CD1c-positive myeloid dendritic cell (primary cell): ENCODE data around the gene CRIP1.
A peak's percentile ranks its signal among the peaks of the same experiment; 100 is the strongest.

Source experiments
- DNase-seq: peaks from one replicate; pipeline ENCODE4 v3.0.0-alpha.2; 2016; ENCODE audit errors: extremely low spot score

Gene CRIP1, protein sequence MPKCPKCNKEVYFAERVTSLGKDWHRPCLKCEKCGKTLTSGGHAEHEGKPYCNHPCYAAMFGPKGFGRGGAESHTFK

GRCh38 chr14:105486163-105486973 is at the start of gene CRIP1:
Gene CRIP1 (plus strand): TSS chr14:105486886. CDS start chr14:105487260, 374 bp downstream.
- DNase-seq = no peak

DNA sequence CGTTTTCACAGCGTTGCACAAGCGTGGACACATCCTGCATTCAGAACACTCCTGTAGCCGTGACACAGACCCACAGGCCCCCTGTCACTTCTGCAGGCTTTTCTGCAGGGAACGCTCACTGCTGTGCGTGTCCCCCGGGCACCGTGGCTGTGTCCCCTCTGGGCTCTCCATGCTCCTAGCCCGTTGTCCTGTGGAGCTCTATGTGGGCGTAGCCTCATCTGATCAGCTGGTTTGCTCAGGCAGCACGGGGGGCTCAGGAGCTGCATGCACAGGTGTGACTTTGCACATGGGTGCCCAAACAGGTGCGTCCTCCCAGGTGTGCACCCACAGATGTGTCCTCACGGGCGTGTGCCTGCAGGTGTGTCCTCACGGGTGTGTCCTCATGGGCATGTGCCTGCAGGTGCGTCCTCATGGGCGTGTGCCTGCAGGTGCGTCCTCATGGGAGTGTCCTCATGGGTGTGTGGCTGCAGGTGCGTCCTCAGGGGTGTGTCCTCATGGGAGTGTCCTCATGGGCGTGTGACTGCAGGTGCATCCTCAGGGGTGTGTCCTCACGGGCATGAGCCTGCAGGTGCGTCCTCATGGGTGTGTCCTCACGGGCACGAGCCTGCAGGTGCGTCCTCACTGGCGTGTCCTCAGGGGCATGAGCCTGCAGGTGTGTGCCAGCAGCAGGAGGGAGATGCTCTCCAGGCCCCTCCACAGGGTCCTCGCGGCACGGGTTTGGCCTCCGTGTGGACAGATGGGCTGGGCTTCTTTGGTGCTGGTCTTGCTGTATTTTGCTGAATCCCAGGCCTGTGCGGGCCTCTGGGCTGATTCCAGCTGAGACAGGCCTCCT is 49.6 kb upstream of the CRIP1 start:
- no peak for DNase-seq

GRCh38 chr14:105437723-105438500 is 48.8 kb upstream of the CRIP1 start:
- no peak for DNase-seq

DNA sequence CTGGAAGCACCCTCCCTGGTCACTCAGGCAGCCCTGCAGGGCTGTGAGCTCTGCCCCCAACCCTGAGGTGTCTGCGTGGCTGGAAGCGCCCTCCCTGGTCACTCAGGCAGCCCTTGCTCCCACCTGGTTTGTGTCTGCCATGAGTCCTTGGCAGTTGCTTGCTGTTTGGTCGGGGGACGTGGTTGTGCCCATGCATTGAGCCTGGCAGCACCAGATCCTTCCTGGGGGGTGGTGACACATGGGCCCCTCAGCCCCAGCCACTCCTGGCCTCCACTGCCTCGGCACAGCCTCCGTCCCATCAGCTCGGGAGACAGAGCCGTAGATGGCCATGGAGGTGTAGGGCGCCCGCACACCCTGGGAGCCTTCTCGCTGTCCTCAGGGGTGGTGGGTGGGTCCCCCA is 47.5 kb upstream of the CRIP1 start:
- DNase-seq = no peak

- no peak for DNase-seq
Observed at GRCh38 chr14:105439710-105440553, 46.8 kb upstream of the CRIP1 start.

- DNase-seq = no peak
Observed at GRCh38 chr14:105440554-105440900, 46.2 kb upstream of the CRIP1 start.

DNA sequence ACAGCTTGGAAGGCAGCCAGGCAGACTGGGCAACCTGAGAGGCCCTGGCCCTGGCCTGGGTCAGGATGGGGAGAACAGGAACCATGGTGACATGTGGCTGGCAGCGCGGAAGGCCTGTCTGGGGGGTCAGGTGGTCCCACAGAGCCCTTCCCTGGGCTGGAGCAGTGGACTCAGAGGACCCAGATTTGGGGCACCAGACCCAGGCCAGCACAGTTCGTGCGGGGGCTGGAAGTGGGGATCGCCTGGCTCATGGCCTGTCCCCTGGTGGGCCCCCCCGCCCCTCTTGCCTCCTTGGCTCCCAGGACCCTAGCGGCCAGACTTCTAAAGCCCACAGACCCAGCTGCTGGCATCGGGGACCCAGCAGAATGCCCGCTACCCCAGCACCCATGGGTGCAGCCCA is 45.7 kb upstream of the CRIP1 start:
- DNase-seq = no peak

GRCh38 chr14:105442125-105442524 is 44.6 kb upstream of the CRIP1 start:
- no peak for DNase-seq

DNA sequence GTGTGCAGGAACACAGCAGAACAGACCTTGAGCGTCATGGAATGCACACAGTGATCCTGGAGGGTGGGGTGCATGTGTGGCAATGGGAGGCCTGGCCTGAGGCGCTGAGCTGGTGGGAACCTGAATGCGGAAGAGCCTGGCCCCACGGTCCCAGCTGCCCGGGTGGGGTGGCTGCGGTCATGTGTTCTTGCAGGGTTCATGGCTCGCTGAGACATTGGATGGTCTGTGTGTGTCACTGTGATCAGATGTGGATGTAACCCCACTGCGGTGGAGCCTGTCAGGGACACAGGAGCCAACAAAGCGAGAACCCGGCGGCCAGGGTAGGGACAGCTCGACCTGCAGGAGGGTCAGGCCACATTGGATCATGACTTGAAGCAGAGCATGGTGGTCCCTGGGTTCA is 43.9 kb upstream of the CRIP1 start:
- DNase-seq = no peak

DNA sequence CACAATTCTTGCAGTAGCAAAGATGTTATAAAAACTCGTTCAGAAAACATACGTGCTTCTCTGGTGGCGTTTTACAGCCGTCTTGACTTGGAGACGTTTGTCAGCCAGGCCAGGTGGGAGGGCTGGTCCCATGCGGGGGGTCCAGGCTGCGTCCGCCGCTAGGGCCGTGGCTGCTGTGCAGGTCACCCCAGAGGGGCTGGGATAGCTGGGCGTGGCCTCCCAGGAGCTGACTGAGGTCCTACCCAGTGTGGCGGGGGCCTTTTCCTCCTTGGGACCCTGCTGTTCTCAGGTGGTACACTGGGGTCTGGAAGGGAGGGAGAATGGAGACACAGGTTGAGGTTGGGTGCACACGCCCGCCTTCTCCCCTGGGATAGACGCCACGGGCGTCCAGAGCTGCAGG is 41.8 kb upstream of the CRIP1 start:
- no peak for DNase-seq

- no peak for DNase-seq
Observed at GRCh38 chr14:105445290-105445689, 41.4 kb upstream of the CRIP1 start.

DNA sequence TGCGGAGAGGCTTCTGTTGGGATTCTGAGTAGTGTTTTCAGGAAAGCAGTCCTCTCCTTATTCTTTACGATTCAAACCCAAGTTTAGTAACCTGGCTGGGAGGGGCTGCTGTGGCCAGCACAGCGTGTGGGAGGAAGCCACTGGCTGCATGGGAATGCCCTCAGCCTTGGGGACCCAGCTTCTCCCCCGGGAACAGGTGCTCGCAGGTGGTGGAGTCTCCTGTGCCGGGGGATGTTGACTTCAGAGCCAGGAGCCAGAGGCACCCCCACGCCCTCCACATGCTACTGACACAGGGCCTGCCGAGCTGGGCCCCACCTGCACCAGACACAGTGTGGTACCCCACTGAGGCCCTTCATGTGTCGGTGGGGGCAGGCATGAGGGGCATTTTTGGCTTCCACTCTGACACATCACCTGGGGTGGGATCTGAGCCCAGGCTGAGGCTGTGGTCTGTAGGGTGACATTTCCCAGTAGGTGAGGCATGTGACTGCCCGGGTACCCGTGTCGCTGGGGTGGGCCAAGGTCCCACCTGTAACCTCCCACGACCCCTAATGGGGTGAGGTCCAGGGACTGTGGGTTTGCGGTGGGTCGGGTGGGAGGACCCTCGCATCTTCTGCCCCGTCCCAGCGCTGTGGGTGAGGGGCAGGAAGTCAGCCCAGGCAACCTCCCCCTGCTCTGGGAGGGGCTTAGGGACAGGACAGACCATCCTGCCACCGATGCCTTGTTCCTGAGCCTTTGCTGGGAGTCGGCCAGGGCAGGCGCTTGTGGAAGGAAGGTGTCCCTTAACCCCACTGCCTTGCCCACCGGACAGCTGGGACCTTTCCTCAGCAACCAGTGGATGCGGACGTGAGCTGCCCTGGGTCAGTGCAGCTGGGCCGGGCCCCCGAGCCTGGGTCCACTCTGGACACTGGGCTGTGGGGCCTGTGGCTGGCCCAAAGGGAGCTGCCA is 40.5 kb upstream of the CRIP1 start:
- no peak for DNase-seq

GRCh38 chr14:105446971-105447370 is 39.7 kb upstream of the CRIP1 start:
- DNase-seq = no peak

DNA sequence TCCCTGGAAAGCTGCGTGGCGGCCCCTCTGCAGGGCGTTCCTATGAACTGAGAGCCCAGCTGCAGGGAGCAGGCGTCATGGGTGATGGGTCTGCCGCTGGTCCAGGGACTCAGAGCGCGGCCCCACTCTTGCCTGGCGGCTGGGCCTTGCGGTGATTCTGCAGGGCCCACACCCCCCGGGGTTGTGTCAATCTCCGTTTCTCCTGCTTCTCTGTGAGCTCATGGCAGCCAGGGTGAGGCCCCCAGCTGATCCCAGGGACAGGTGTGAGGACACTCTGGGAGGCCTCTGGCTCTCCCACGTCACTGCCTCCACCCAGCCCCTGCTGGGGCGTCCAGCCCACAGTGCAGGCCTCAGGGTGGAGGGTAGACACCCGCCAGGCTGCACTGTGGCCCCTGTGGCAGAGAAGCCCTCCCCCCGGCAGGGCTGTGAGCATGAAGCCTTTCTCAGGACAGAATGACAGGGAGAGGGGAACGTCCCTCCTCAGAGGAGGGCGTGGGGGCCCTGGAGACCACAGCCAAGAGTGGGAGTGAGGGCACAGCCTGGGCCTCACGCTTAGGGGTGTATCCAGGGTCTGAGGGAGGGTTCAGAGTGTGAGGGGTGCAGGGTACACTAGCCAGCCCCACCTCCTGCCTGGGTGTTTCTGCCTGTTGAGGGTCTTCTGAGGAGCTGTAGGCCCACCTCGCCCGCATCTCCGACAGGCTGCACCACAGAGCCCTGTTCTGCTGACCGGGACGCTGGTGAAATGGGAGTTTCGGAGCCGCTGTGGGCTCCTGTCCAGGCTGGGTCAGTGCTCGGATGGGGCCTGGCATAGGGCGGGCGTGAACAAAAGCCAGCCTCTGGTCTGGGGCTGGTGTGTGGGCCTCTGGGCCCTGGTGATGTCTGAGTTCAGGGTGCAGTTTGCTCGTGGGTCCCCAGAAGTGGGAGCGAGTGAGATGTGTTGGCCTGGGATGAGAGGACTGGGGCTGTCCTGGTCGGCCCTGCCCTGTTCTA is 38.7 kb upstream of the CRIP1 start:
- DNase-seq = no peak

GRCh38 chr14:105448706-105449111 is 38.0 kb upstream of the CRIP1 start:
- DNase-seq = peak; percentile 66

DNA sequence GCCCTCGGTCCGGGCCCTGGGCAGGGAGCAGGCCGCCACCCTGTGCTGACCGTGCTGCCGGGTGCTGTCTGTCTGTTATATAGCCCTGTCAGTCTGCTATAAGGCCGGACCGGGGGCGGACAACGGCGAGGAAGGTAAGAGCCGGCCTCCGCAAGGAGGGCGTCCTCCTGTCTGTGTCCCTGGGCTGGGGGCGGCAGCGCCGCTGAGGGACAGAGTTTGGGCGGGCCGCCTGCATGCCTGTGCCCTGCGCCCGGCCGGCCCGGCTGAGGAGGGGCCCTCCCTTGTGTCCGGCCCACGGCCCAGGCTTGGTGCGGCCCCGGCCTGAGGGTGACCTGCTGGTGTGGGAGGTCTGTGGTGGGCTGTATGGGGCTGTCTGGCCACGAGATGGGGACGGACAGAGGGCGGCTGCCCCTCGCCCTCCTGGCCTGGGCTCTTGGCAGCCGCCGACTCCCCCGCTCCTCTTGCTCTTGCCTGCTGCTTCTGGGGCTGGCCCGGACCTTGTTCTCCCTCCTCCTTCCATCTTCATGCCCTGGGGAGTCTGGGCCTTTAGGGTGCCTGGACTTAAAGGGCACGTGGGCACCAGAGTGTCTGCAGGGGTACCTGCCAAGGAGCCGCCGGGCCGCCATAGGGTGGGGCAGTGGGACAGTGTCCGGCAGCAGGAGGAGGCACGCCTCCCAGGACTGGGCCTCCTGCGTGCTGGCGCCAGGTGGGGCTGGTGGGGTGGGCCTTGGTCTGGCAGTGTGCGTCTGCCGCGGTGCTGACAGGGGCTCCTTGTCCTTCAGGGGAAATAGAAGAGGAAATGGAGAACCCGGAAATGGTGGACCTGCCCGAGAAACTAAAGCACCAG is 37.2 kb upstream of the CRIP1 start:
- DNase-seq = no peak

DNA sequence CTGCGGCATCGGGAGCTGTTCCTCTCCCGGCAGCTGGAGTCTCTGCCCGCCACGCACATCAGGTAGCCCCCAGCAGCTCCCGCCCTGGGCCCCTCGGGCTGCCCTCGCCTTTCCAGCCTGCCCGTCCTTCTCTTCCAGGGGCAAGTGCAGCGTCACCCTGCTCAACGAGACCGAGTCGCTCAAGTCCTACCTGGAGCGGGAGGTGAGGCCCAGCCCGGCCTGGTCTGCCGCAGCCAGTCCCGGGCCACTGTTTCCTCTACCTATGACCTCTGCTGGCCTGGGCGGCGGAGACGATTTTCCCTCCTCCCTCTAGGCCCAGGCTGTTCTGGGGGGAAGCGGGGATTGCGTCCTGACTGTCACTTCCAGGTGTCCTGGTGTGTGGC is 36.6 kb upstream of the CRIP1 start:
- DNase-seq = no peak
